ENCODE data around the gene BAG3. TPM values are rescaled to one million over a fixed set of nuclear protein-coding genes. Genes with fewer than 3 reads are reported as not detected.
A peak's percentile ranks its signal among the peaks of the same experiment; 100 is the strongest.
"Not testable (repeated sequence)": the region's sequence is repeated elsewhere in the genome, so short reads cannot be mapped to it uniquely, and the experiment has no call there.

The BAG3 gene
- 15.1 and 28.6 TPM in 2 replicates for total RNA-seq (2014; rRNA removed; shearing (Covaris generic))

GRCh38 chr10:119650692-119651513 lies at the start of gene BAG3:
BAG3 (plus strand) TSS chr10:119651380; CDS start chr10:119651676, 296 bp downstream.
- peak; percentile 91 for DNase-seq (ENCODE audit: low read depth)

GRCh38 chr10:119602241-119603095 lies 48.7 kb upstream of the BAG3 start:
- peak; percentile 33 for DNase-seq (ENCODE audit: low read depth)

GRCh38 chr10:119604468-119604867 lies 46.7 kb upstream of the BAG3 start:
- DNase-seq (ENCODE audit: low read depth): no peak

- peak; percentile 51 for DNase-seq (ENCODE audit: low read depth)
These were observed 42.6 kb upstream of the BAG3 start for GRCh38 chr10:119608316-119609155.

- no peak for DNase-seq (ENCODE audit: low read depth)
These were observed 41.7 kb upstream of the BAG3 start for GRCh38 chr10:119609516-119609915.

- no peak for DNase-seq (ENCODE audit: low read depth)
These were observed 39.7 kb upstream of the BAG3 start for GRCh38 chr10:119611433-119611832.

- no peak for DNase-seq (ENCODE audit: low read depth)
These were observed 37.4 kb upstream of the BAG3 start for GRCh38 chr10:119613741-119614140.

GRCh38 chr10:119614686-119615085 lies 36.5 kb upstream of the BAG3 start:
- DNase-seq (ENCODE audit: low read depth): no peak

- DNase-seq (ENCODE audit: low read depth): no peak
These were observed 34.2 kb upstream of the BAG3 start for GRCh38 chr10:119616882-119617570.

GRCh38 chr10:119619215-119619614 lies 32.0 kb upstream of the BAG3 start:
- no peak for DNase-seq (ENCODE audit: low read depth)

- DNase-seq (ENCODE audit: low read depth): not testable (repeated sequence)
These were observed 31.4 kb upstream of the BAG3 start for GRCh38 chr10:119619811-119620210.

- DNase-seq (ENCODE audit: low read depth): peak; percentile 24
These were observed 30.7 kb upstream of the BAG3 start for GRCh38 chr10:119620241-119621077.

- no peak for DNase-seq (ENCODE audit: low read depth)
These were observed 30.1 kb upstream of the BAG3 start for GRCh38 chr10:119621078-119621384.

GRCh38 chr10:119625570-119626280 lies 25.5 kb upstream of the BAG3 start:
- no peak for DNase-seq (ENCODE audit: low read depth)

GRCh38 chr10:119630300-119630699 lies 20.9 kb upstream of the BAG3 start:
- no peak for DNase-seq (ENCODE audit: low read depth)

- no peak for DNase-seq (ENCODE audit: low read depth)
These were observed 17.5 kb upstream of the BAG3 start for GRCh38 chr10:119633538-119634218.

GRCh38 chr10:119634219-119634544 lies 17.0 kb upstream of the BAG3 start:
- DNase-seq (ENCODE audit: low read depth): no peak

- DNase-seq (ENCODE audit: low read depth): no peak
These were observed 13.5 kb upstream of the BAG3 start for GRCh38 chr10:119637631-119638030.

GRCh38 chr10:119638982-119639381 lies 12.2 kb upstream of the BAG3 start:
- DNase-seq (ENCODE audit: low read depth): no peak
